Umbilical cord (tissue), 2 donors: ENCODE results near the gene GCSAM. TPM values are rescaled to one million over a fixed set of nuclear protein-coding genes. Genes with fewer than 3 reads are reported as not detected.
A peak's percentile ranks its signal among the peaks of the same experiment; 100 is the strongest.

Experiments
- DNase-seq: peaks from one replicate; pipeline ENCODE4 v3.0.0-alpha.2; 2015; ENCODE audit warnings: low spot score
- total RNA-seq: library from RNA; depleted of rRNA; stranded (reverse); fragments of >200 nt; gene quantifications from one replicate; pipeline ENCODE4 v1.2.3, GENCODE V29; 2014; ENCODE audit warnings: low replicate concordance; ENCODE audit not compliant: insufficient read depth

GCSAM gene
- total RNA-seq: 1.2 TPM

- DNase-seq: peak; percentile 54
Observed at GRCh38 chr3:112132975-112133448, at the start of gene GCSAM. Gene GCSAM, minus strand, starts transcription at chr3:112133248. Its CDS starts 128 bp downstream, at chr3:112133120.

- no peak for DNase-seq
Observed at GRCh38 chr3:112175646-112176045, 42.6 kb upstream of the GCSAM start.

GRCh38 chr3:112175037-112175436 is 42.0 kb upstream of the GCSAM start:
- no peak for DNase-seq

- no peak for DNase-seq
Observed at GRCh38 chr3:112171144-112171543, 38.1 kb upstream of the GCSAM start.

- no peak for DNase-seq
Observed at GRCh38 chr3:112170046-112170445, 37.0 kb upstream of the GCSAM start.

- DNase-seq: no peak
Observed at GRCh38 chr3:112167758-112168157, 34.7 kb upstream of the GCSAM start.

- no peak for DNase-seq
Observed at GRCh38 chr3:112149136-112149535, 16.1 kb upstream of the GCSAM start.

GRCh38 chr3:112143689-112144088 is 10.6 kb upstream of the GCSAM start:
- DNase-seq: no peak

- DNase-seq: no peak
Observed at GRCh38 chr3:112143251-112143650, 10.2 kb upstream of the GCSAM start.

- no peak for DNase-seq
Observed at GRCh38 chr3:112141293-112141692, 8.2 kb upstream of the GCSAM start.

GRCh38 chr3:112140584-112140983 is 7.5 kb upstream of the GCSAM start:
- DNase-seq: no peak

- no peak for DNase-seq
Observed at GRCh38 chr3:112138219-112138969, 5.3 kb upstream of the GCSAM start.

GRCh38 chr3:112137781-112138180 is 4.7 kb upstream of the GCSAM start:
- no peak for DNase-seq

- peak; percentile 43 for DNase-seq
Observed at GRCh38 chr3:112136959-112137693, 4.1 kb upstream of the GCSAM start.

GRCh38 chr3:112136046-112136445 is 3.0 kb upstream of the GCSAM start:
- DNase-seq: no peak

GRCh38 chr3:112134335-112135124 is 1.5 kb upstream of the GCSAM start:
- no peak for DNase-seq

GRCh38 chr3:112133626-112134334 is 732 bp upstream of the GCSAM start:
- no peak for DNase-seq

- DNase-seq: no peak
Observed at GRCh38 chr3:112132554-112132953, 494 bp downstream of the GCSAM start.

- DNase-seq: no peak
Observed at GRCh38 chr3:112132088-112132487, 960 bp downstream of the GCSAM start.

GRCh38 chr3:112131111-112131510 is 1.9 kb downstream of the GCSAM start:
- no peak for DNase-seq

- no peak for DNase-seq
Observed at GRCh38 chr3:112130638-112130993, 2.4 kb downstream of the GCSAM start.
